Stimulated activated CD8-positive, alpha-beta memory T cell treated with anti-CD3 and anti-CD28 coated beads, Interleukin-7, amount 100 ng/mL, for 48 hours (primary cell): Measurements from ENCODE around the gene TBL1XR1.
"Not testable (repeated sequence)": the region's sequence is repeated elsewhere in the genome, so short reads cannot be mapped to it uniquely, and the experiment has no call there.

Experiments
- DNase-seq, 2 donors: peaks; one replicate each; pipeline ENCODE4 v3.0.0-alpha.2; 2020; ENCODE audit warnings: low read depth in 1 of 2; ENCODE audit errors: extremely low read depth in 1 of 2

Gene TBL1XR1

DNA sequence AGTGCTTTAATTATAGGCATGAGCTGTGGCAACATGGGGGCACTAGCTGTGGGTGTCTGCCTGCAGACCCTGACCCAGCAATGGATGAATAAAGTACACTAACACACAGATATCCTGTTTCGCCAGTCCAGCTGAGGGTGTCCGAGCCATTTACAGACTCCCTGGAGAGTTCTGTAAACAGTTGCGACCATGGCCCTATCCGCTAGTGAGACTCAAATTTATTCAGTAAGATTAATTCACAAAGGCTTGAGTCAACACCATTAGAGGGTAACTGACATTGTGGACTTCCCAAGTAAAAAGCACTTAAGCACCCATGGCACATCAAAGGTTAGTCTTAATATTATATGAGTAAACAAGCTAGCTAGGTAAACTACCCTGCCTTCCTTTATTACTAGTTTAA is 161.6 kb downstream of the TBL1XR1 start:
- DNase-seq = no peak

DNA sequence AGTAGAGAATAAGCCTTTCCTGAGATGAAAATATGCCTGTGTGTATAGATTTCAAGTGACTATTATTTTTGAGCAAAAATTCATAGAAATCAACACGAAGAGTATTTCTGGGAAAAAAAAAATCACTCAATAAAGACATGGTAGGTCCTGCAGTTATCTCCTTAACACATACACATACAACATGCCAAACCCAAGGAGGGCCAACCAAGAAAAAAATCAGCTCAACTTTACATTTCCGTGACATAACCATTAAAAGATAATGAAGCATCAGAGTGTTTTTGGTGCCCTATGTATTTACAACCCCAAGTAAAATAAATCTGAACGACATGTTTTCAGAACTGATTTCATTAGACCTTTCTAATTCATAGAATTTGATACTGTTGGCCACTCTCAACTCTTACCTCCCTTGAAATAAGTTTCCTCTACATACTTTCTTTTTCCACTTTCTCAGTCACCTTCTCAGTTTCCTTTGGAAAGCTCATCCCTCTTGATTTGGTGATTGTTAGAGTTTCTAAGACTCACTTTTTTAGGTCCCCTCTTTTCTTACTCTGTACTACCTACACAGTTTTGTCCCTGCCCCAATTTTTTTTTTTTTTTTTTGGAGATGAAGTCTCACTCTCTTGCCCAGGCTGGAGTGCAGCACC is 162.3 kb downstream of the TBL1XR1 start:
- DNase-seq = no peak

DNA sequence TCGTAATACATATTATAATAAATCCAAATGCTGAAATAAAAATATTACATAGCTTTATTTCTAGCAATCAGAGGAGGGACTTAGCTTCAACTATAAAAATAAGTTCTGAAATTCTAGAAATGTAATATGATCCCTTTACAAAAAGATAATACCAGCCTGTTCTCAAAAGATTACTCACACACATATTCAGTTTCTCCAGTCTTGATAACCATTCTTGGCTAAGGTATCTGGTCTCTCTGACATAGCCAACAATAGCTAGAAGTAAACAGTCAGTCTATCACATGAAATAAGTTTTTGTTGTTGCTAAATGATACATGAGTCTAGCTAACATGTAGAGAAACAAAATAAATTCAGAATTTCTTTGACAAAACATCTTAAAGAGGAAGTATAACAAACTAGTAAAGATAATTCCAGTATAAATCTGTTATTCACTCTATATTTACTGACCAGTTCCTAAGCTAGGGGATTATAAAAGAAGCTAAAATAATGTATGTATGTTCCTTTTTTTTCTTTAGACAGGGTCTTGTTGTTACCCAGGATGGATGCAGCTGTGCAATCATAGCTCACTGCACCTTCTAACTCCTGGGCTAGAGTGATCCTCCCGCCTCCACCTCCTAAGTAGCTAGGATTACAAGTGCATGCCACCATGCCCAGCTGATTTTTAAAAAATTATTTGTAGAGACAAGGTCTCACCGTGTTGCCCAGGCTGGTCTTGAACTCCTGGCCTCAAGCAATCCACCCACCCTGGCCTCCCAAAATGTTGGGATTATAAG is 170.6 kb downstream of the TBL1XR1 start:
- no peak for DNase-seq

DNA sequence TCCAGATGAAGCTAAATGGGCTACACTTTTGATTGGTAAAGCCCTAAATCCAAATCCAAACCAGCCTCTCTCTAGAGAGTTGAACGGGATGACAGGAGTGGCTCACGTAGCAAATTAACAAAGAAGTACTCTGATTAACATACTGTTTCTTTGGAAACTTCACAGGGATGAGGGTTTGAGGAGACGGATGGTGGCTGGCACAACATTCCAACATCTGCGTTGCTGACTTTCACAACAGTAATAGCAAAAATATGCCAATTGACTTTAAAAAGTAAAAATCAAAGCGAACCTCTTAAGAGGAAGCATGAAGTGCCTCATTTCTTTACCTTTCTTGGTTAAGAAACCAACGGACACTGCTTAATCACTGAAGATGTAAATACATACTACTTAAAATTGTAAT is 181.4 kb downstream of the TBL1XR1 start:
- DNase-seq = no peak

DNA sequence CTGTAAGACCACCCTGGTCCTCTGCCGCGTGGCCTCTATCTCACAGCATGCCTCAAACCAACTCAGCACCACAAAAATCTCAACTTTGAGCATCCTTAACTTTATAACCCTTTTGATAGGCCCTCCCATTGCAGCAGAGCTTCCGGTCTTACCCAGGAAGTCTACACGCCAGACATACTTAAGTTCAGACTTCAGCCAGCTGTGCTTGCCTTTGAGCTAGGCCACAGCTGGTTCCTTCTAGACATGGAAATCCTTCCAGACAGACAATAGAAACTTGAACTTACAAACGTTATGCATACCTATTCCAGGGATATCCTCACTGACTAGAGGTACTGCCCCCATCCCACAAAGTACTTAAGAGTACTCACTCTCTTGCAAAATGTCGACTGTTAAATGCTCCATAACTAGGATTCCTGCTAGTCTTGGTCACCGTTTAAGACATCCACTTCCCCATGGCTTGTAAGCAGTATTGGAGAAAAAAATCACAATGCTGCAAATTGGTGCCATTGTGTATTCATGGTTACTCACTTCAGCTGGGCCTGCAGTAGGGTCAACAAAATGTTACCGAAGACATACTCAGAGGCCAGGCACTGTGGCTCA is 183.5 kb downstream of the TBL1XR1 start:
- DNase-seq = no peak

DNA sequence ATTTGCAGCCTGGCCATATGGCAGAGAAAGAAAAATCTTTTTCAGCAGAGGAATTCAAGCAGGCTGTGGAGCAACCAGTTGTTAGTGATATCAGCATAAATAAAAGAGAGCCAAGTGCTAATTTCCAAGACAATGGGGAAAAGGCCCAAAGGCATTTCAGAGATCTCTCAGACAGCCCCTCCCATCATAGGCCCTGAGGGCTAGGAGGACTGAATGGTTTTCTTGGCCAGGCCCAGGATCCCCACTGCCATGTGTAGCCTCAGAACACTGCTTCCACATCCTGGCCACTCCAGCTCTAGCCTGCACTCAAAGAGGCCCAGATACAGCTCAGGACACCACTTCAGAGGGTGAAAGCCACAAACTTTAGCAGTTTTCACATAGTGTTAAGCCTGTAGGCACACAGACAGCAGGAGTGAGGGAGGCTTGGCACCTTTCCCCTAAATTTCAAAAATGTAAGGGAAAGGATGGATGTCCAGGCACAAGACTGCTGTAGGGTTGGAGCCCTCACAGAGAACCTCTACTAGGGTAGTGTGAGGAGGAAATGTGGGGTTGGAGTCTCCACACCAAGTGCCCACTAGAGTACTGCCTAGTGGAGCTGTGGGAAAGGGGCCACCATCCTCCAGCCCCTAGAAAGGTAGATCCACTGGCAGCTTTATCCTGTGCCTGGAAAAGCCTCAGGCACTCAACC is 191.4 kb downstream of the TBL1XR1 start:
- no peak for DNase-seq

DNA sequence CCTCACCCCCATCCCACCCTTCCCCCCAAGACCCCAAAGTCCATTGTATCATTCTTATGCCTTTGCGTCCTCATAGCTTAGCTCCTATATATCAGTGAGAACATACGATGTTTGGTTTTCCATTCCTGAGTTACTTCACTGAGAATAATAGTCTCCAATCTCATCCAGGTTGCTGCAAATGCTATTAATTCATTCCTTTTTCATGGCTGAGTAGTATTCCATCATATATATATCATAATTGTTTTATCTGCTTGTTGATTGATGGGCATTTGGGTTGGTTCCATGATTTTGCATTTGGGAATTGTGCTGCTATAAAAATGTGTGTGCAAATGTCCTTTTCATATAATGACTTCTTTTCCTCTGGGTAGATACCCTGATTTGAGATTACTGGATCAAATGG is 197.1 kb downstream of the TBL1XR1 start:
- not testable (repeated sequence) for DNase-seq

DNA sequence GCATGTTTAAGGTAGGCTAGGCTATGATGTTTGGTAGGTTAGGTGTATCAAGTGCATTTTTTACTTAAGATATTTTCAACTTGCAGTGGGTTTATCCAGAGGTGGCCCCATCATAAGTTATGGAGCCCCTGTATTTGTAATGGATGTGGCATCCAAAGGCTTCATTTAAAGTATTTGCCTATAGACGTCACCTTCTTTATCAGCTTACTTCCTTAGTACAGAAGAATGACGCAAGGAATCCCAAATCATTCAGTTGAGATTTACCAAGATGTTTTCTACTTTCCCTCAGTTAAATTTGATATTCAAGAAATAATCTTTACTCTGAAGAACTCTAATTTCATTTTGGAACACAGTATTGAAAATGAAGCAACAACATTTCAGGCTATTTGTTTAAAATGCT is 201.3 kb downstream of the TBL1XR1 start:
- no peak for DNase-seq

DNA sequence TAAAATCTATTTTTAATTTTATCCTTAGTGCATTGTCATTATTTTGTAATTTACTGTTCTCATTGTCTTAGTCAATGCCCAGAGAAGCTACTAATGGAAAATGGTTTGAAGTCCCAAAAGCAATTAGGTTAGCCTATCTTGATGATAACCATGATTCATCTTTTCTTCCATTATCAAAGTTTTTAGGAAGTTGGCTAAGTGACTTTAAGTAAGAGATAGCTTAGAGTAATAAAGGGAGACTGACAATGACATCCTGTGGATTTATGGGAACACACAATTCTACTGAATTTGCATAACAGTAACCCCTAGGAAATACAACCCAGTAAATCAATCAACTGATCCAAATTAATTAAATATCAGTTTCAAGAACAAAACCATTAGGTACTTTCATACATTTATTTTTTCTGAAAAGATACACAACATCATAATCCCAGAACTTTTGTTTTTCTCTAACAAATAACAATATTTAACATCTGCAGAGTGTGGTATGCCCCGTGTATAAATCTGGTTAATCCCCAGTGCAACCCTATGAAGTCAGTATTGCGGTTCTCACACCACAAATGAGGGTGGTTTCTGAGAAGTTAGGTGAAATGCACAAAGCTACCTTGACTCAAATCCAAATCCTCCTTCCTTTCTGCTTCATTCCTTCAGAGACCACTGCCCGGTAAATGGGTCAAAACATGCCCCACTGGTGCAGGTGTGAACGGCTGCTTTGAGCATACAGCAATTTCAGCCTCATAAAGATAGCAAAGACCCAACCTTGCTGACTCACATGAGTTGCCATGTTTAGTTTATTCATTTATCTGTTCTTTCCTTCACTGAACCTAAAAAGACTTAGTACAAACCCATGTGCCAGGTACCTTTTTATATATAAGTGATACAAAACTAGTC is 202.1 kb downstream of the TBL1XR1 start:
- no peak for DNase-seq

DNA sequence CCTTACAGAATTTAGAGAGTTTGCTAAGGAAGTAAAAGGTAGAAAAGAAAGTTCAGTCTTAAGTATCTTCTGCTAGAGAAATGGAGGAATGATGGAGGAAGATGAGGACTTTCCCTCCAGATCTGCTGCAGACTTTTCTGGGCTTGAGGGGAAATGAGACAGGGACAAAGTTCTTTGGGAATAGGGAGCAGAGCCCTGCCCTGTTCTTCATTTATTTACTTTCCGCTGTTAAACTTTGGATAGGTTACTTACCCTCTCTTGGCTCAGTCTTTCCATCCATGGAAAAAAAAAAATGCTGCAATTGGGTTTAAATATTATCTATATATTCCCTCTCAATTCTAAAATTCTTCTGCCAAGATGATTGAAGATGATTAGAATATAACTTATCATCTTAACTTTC is 202.9 kb downstream of the TBL1XR1 start:
- DNase-seq = no peak

DNA sequence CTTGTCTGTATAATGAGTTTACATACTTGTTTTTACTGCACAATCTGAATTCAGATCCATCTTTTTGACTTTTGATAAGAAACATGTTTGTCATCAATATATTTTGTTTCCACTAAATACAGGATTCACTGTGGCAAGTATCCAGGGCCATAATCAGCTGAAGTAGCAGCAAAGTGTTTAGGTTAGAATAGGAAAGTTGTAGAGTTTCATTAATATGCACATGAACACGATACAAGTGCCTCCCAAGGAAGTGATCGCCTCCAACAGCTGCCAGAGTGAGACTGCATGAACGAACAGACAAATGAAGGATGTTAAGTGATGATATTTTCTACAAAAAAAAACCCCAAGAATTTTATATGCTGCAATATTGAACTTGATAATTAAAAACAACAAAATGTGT is 204.3 kb downstream of the TBL1XR1 start:
- no peak for DNase-seq

DNA sequence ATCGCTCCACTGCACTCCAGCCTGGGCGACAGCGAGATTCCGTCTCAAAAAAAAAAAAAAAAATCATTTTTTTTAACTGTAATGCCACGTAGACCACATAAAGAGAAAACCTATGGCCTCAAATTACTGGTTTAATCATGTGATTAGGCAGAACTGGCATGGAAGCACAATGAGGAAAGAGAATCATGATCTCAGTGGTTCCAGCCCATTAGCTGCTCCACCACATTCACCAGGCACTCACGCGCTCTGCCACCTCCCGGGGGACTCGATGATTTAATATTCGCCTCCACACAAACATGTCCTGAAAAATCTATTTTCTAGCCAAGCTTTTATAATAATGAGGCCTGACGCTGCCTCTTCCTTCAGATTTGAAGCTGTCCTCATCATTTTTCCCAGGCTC is 204.7 kb downstream of the TBL1XR1 start:
- no peak for DNase-seq

DNA sequence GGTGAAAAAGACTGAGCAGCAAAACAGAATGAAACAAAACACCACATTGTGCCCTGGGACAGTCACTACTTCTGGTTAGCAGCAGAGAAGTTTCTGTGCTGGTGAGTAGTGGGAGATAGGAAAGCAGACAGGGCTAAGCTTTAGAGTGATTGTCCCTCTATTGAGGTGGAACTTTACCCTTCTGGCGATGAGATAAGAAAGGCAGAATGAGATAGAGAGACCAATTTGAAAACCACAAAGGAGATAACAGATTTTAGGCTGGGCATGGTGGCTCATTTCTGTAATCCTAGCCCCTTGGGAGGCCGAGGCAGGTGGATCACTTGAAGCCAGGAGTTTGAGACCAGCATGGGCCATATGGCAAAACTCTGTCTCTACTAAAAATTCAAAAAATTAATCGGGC is 208.5 kb downstream of the TBL1XR1 start:
- DNase-seq = no peak

DNA sequence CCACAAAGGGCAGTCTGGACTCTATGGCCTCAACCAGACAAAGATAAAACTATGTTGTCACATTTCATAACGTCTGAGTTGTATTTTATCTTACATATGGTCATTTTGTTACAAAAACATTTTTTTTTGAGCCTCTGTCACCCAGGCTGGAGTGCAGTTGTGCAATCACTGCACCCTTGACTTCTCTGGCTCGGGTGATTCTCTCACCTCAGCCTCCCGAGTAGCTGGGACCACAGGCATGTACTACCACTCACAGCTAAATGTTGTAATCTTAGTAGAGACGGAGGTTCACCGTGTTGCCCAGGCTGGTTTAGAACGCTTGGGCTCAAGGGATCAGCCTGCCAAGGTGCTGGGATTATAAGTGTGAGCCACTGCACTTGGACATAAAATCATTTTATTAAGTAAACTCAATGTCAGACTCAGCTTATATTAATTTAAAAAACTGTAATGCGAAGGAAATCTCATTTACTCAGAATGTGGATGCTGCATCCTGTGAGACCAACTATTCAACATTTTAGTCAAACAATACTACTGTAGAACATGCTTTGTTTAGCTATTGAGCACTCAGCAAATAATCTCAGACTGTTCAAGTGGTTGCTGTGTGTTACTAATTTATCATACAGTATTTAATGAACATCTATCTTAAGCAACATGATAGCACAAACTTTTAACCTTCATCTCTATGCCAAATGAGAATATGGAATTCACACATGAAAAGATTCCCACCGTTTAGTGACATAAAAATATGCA is 209.2 kb downstream of the TBL1XR1 start:
- no peak for DNase-seq

DNA sequence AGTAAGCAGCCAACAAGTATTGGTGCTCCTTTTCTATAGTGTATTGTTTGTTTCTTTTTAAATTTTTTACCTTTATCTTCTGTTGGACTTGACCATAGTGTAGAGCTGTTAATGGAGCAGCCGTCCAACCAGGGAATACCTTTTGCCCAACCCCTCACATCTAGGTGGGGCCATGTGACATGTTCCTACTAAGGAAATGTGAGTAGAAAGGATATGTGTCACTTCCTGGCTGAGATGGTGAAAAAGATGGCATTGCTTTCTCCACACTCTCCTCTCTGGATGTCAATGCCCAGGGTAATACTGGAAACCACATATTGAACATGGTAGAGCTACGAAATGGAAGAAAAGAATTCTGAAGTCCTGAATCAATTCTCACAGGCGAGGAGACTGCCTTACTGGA is 218.8 kb downstream of the TBL1XR1 start:
- no peak for DNase-seq

DNA sequence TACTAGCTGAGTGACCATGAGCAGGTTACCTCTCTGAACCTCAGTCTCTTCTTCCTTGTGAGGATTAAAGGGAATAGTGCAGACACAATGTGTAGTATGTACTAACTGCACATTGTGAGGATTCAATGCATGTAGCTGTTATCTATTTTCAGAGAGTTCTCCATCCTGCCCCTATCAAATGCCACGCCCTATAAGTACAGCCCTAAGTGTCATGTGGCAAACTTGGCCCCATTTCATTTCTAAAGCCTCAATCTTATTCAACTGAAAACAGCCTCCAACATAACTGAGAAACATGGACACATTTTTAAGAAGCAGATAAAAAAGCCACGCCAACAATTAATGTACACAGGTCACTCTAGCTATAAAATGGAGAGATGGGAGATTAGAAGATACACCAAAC is 220.0 kb downstream of the TBL1XR1 start:
- no peak for DNase-seq

DNA sequence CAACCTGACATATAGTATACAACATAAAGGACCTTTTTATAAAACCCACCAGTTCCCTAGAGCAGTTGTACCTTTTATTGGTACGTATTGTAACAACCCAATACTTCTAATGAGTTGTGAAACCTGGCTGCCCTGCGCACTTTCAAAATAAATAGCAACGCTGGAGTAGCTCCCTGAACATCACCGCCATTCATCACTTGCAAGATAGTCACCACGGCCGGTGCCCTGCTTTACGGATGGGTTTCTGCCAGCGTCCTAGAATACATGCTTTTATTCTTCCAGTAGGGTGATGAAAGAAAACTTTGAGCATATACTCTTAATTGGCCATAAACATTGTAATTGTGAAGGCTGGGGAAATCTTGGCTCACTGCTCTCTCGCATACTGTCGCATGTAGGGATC is 220.7 kb downstream of the TBL1XR1 start:
- DNase-seq = no peak

DNA sequence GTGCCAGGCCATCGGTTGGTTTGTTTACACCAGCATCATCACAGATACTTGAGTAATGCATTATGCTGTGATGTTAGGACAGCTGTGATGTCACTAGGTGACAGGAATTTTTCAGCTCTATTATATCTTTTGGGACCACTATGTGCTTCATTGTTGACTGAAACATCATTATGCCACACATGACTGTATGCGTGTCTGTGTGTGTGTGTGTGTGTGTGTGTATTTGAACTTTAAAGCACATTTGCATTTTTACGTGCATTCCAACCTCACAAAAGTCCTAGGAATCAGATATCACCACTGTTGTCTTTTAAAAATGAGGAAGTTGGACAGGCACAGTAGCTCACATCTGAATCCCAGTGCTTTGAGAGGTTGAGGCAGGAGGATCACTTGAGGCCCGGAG is 223.0 kb downstream of the TBL1XR1 start:
- DNase-seq = no peak

DNA sequence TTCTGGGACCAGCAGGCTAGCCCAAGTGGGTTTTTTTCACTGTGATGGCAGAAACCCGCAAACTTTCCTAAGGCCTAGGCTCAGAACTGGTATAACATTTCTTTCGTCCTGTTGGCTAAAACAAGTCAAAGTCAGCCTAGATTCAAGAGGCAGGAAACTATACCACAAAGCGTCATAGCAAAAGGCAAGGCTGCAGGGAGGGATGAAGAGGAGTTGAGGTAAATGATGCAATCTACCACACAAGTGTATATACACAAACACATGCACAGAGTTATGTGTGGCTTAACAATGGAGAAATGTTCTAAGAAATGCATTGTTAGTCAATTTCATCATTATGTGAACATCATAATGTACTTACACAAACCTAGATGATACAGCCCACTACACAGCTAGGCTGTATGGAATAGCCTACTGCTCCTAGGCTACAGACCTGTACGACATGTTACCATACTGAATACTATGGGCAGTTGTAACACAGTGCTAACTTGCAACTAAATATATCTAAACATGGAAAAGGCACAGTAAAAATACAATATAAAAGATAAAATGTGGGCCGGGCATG is 225.6 kb downstream of the TBL1XR1 start:
- DNase-seq = no peak

DNA sequence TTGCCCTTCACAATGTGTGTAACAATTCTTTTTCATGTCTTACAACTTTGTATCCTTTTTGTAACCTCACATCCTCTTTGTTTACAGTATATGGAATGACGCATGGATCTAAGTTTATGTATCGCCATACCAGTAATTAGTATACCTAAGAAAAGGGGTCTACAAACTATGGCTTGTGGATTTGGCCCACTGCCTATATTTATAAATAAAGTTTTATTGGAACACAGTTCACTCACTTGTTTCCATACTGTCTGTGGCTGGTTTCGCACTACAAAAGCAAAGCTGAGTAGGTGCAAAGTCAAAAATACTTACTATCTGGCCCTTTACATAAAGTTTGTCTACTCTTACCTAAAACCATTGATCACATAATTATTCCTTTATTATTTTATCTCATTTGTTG is 226.5 kb downstream of the TBL1XR1 start:
- no peak for DNase-seq
